Gastrocnemius medialis (tissue), 4 donors: Measurements from ENCODE around the gene FOXD4L3.
"Not testable (repeated sequence)": the region's sequence is repeated elsewhere in the genome, so short reads cannot be mapped to it uniquely, and the experiment has no call there.

Experiments
- CTCF ChIP-seq, 5 experiments: fragments of 450-650 bp in 3 of 5; fragments of 200-600 bp in 2 of 5; sonication (generic) in 2 of 5; IDR thresholded peaks in 4 of 5; conservative IDR thresholded peaks in 1 of 5; 1 replicate in 4 of 5; 2 replicates in 1 of 5; pipeline ENCODE4 v1.5.1; 2016 to 2019; ENCODE audit warnings: antibody characterized with exemption in 5 of 5, mild to moderate bottlenecking in 3 of 5, moderate library complexity in 3 of 5
- POLR2A ChIP-seq, 2 donors: fragments of 450-650 bp; IDR thresholded peaks; one replicate each; pipeline ENCODE4 v1.6.1; 2017; ENCODE audit warnings: antibody characterized with exemption in 2 of 2, mild to moderate bottlenecking in 2 of 2, moderate library complexity in 2 of 2

GRCh38 chr9:68304212-68304611 lies 1.5 kb downstream of the FOXD4L3 start:
- not testable (repeated sequence) for TF ChIP-seq CTCF (IDR thresholded peaks at IDR 0.05 in 4 of 5, conservative IDR thresholded peaks at IDR 0.05 in 1 of 5); POLR2A (IDR thresholded peaks at IDR 0.05)
